Bronchial epithelial cell (primary cell): ENCODE data around the gene NEK10. TPM values are rescaled to one million over a fixed set of nuclear protein-coding genes. Genes with fewer than 3 reads are reported as not detected.
A peak's percentile ranks its signal among the peaks of the same experiment; 100 is the strongest.

Experiments
- DNase-seq: peaks from one replicate; pipeline ENCODE4 v3.0.0-alpha.2; 2010; ENCODE audit warnings: low read depth
- FAIRE-seq: peaks from 2 replicates; lab custom pipeline; 2011; peaks lifted over from hg19 to GRCh38; lab: Jason Lieb, UNC
- H3K27me3 ChIP-seq: 2 replicates; pipeline ENCODE4 v1.5.1; 2011; ENCODE audit warnings: low read length; ENCODE audit not compliant: control insufficient read depth, insufficient read depth
- H3K36me3 ChIP-seq: 2 replicates; pipeline ENCODE4 v1.5.1; 2011; ENCODE audit warnings: low read length; ENCODE audit not compliant: control insufficient read depth, insufficient read depth
- H3K4me3 ChIP-seq: 2 replicates; pipeline ENCODE4 v1.5.1; 2011; ENCODE audit warnings: mild to moderate bottlenecking, low read depth, low read length, control low read depth
- total RNA-seq: library from RNA; depleted of rRNA; stranded (reverse); fragments of >200 nt; gene quantifications from 2 replicates; pipeline ENCODE4 v1.2.1, GENCODE V29; 2014
- TF ChIP-seq, protein P1 (sequence below): IDR thresholded peaks from 2 replicates; pipeline ENCODE4 v1.5.1; 2011; ENCODE audit warnings: mild to moderate bottlenecking, moderate library complexity, low read length, control low read depth, inconsistent platforms; ENCODE audit not compliant: insufficient read depth, severe bottlenecking

NEK10 gene
- total RNA-seq, 1 donor from 2014 or later, result 1.1 TPM

DNA sequence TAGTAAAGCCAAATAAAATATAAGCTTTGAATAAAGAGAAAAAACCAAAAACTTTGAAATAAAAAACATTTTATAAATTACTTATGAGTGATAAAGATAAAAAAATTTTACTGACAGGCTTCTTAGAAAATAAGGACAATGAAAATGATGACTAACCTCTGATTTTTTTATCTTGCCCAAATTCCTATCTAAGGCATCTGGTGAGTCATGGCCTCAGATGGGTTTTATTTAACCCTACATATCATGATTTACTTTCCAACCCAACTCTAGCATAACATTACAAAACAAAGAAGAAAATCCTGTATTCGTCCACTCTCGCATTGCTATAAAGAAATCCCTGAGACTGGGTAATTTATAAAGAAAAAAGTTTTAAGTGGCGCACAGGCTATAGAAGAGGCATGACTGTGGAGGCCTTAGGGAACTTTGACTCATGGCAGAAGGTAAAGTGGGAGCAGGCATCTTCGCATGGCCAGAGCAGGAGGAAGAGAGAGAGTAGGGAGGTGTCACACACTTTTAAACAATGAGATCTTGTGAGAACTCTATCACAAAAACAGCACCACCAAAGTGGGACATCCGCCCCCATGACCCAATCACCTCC lies 152.1 kb downstream of the NEK10 start:
- no peaks in the 10 kb centered on the region for H3K27me3 ChIP-seq
- no peak overlapping the region for H3K4me3 ChIP-seq
- FAIRE-seq (no peak), DNase-seq (peak; percentile 79)
- TF ChIP-seq, protein P1, sequence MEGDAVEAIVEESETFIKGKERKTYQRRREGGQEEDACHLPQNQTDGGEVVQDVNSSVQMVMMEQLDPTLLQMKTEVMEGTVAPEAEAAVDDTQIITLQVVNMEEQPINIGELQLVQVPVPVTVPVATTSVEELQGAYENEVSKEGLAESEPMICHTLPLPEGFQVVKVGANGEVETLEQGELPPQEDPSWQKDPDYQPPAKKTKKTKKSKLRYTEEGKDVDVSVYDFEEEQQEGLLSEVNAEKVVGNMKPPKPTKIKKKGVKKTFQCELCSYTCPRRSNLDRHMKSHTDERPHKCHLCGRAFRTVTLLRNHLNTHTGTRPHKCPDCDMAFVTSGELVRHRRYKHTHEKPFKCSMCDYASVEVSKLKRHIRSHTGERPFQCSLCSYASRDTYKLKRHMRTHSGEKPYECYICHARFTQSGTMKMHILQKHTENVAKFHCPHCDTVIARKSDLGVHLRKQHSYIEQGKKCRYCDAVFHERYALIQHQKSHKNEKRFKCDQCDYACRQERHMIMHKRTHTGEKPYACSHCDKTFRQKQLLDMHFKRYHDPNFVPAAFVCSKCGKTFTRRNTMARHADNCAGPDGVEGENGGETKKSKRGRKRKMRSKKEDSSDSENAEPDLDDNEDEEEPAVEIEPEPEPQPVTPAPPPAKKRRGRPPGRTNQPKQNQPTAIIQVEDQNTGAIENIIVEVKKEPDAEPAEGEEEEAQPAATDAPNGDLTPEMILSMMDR, result no peak
- H3K36me3 ChIP-seq, result no peaks in the 10 kb centered on the region

DNA sequence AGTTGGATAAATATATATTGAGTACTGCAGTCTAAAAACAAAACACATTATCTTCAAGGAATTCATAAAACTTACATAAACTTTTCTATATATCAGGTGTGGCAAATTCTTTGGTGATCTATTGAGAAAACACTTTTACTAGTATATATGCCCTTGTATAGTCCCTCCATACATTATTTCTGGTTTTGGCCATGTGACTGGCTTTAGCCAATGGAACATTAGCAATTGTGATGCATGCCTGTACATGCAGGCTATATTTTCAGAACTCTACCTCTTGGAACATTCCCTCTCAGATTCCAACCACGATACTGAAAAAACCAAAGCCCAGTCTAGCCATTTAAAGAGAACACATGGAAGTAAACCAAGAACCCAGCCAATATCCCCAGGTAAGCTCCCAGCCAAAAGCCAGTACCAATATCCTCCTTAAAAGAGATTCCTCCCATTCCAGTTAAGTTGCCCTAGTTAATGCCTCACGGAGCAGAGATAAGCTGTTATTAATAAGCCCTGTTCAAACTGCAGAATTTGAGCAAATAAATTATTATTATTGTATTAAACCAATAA lies 152.8 kb downstream of the NEK10 start:
- no peaks in the 10 kb centered on the region for H3K27me3 ChIP-seq
- no peak for FAIRE-seq
- TF ChIP-seq, protein P1, result no peak
- H3K4me3 ChIP-seq, result no peak overlapping the region
- no peak for DNase-seq
- H3K36me3 ChIP-seq, result no peaks in the 10 kb centered on the region

DNA sequence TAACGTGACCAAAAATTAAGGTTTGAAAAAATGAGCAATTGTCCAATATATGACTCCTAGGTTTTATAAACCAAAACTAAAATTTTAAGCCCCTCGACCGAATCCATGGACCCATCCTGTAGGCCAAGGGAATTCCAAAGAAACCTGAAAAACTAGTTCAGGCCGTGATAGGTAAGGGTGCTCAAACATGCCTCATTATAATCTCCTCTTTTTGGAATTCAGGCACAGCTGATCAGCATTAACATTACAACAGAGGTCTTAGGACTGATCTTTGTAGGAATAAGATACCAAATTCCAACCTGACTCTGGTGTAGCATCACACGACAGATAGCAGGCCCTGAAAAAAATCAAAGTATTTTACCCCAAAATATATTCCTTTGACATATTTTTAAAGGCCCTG lies 155.7 kb downstream of the NEK10 start:
- no peak for FAIRE-seq
- TF ChIP-seq, protein P1, result no peak
- no peak for DNase-seq
- no peak overlapping the region for H3K4me3 ChIP-seq
- H3K27me3 ChIP-seq, result no peaks in the 10 kb centered on the region
- no peaks in the 10 kb centered on the region for H3K36me3 ChIP-seq

DNA sequence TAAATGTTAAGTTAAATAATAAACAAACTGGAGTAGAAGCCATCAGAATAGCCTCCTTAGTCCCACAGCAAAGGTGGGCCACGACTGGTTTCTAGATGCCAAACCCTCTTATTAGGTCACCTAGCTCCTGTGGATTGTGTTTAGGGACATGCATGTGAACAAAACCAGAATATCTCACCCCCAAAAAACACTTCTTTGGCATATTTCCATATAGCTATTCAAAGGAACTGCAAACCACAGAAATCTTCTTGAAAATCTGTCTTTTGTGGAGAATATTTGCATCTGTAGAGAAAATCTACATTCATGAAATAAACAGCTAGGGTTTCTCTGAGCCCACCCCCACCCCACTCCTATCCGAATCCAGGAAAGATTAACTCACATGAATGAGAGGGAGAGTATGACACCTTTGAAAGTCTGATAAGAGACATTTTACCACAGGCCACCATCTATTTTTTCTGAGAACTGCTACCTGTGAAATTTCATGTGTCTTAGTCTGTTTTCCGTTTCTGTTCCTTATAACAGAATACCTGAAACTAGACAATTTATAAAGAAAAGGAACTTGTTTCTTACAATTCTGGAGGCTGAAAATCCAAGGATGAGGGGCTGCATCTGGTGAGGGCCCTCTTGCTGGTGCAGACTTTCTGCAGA lies 159.4 kb downstream of the NEK10 start:
- FAIRE-seq (no peak), DNase-seq (no peak)
- H3K27me3 ChIP-seq, result no peaks in the 10 kb centered on the region
- TF ChIP-seq, protein P1, result no peak
- H3K36me3 ChIP-seq, result no peaks in the 10 kb centered on the region
- H3K4me3 ChIP-seq, result no peak overlapping the region

DNA sequence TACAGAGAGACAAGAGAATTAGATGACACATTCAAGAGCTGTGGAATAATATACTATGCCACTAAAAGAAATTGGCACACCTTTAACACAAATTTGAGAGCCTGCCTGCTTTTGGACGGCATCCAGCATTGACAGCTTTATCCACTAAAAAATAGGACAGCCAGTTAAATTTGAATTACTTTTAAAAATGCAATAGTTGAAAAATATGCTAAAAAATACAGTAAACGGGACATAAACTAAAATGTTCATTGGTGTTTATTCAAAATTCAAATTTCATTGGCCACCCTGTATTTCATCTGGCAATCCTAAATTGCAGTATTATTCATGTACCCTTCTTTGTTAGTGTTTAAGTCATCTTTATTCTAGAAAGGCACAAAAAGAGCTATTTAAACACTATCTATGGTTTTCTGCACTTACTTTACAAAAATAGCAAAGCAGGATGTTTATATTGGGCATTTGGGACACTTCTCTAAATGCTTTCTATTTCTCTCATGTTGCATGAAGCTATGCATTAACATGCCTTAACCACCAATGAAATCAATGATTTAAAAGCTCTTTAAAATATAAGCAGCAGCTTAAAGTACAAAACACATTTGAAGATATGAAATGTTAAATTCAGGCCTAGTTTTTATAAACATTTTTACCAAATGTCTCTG lies 160.1 kb downstream of the NEK10 start:
- Histone ChIP-seq H3K36me3 (no peaks in the 10 kb centered on the region), H3K27me3 (no peaks in the 10 kb centered on the region), H3K4me3 (no peak overlapping the region)
- TF ChIP-seq, protein P1, result no peak
- no peak for FAIRE-seq
- DNase-seq, result no peak
